HepG2 (cell line): ENCODE measurements around the gene TOB1. TPM values are rescaled to one million over a fixed set of nuclear protein-coding genes. Genes with fewer than 3 reads are reported as not detected.

Source experiments
- ATAC-seq: fragments of 200-7000 bp; cut with Tn5 transposase; 3 replicates; pipeline ENCODE4 v1.9.1; 2020; ENCODE audit warnings: mild to moderate bottlenecking, moderate library complexity
- BruUV-seq: library from RNA; stranded (reverse); fragments of 400-500 nt; replicated peaks from 2 replicates; lab custom pipeline; 2021; lab: Mats Ljungman, UMichigan
- CTCF ChIA-PET: fragments of 300-600 bp; formaldehyde crosslinking; extraction: SDS; loops from one replicate; lab custom pipeline; 2021; ENCODE audit warnings: low total read pairs, inconsistent platforms, low intra/inter-chr PET ratio; lab: Yijun Ruan, JAX
- POLR2A ChIA-PET: fragments of 350-600 bp; sonication (Branson Sonifier 250); formaldehyde crosslinking; loops from one replicate; lab custom pipeline; 2020; ENCODE audit warnings: antibody characterized with exemption, inconsistent platforms; lab: Yijun Ruan, JAX
- DNase-seq: peaks from one replicate; pipeline ENCODE4 v3.0.0-alpha.2; 2015; ENCODE audit warnings: low spot score
- FAIRE-seq: peaks from 3 replicates; lab custom pipeline; 2011; peaks lifted over from hg19 to GRCh38; lab: Jason Lieb, UNC
- H2AFZ ChIP-seq: one replicate; pipeline ENCODE4 v1.6.1; 2011; ENCODE audit warnings: low read length, inconsistent platforms
- H3K27ac ChIP-seq: fragments of 300-600 bp; 3 replicates; pipeline ENCODE4 v1.8.0; 2011; ENCODE audit warnings: mixed run types, mild to moderate bottlenecking, mixed read lengths, low read length, inconsistent platforms; ENCODE audit not compliant: insufficient read depth; ENCODE audit errors: extremely low read length
- H3K27me3 ChIP-seq, 2 experiments: fragments of 200-600 bp in 1 of 2; 2 replicates in 1 of 2; 3 replicates in 1 of 2; pipeline versions ENCODE4 v1.6.0 to v1.8.0; 2011; ENCODE audit warnings: low read length in 2 of 2, mild to moderate bottlenecking in 2 of 2, moderate library complexity in 2 of 2, inconsistent platforms in 1 of 2; ENCODE audit not compliant: insufficient read depth in 2 of 2, control insufficient read depth in 1 of 2
- H3K36me3 ChIP-seq, 2 experiments: fragments of 200-600 bp in 1 of 2; replicated peaks in 1 of 2; 2 replicates in 1 of 2; 3 replicates in 1 of 2; pipeline versions ENCODE4 v1.5.1 to v1.8.0; 2011; ENCODE audit warnings: low read length in 2 of 2, inconsistent platforms in 1 of 2; ENCODE audit not compliant: insufficient read depth in 2 of 2, control insufficient read depth in 1 of 2
- H3K4me1 ChIP-seq: 2 replicates; pipeline ENCODE4 v1.5.1; 2012; ENCODE audit warnings: low read length, inconsistent platforms; ENCODE audit not compliant: insufficient read depth
- H3K4me2 ChIP-seq: 2 replicates; pipeline ENCODE4 v1.6.0; 2011; ENCODE audit warnings: low read depth, low read length, inconsistent platforms
- H3K4me3 ChIP-seq, 3 experiments: fragments of 200-600 bp in 1 of 3; sonication (generic), shearing (Covaris generic) in 1 of 3; replicated peaks in 1 of 3; 2 replicates each; pipeline ENCODE4 v1.5.1; 2011 to 2016; ENCODE audit warnings: low read length in 3 of 3, inconsistent platforms in 2 of 3, low read depth in 2 of 3, mild to moderate bottlenecking in 2 of 3, control low read depth in 1 of 3, mixed read lengths in 1 of 3; ENCODE audit not compliant: insufficient read depth in 1 of 3
- H3K79me2 ChIP-seq: one replicate; pipeline ENCODE4 v1.6.1; 2011; ENCODE audit warnings: low read length, inconsistent platforms; ENCODE audit not compliant: insufficient read depth
- H3K9ac ChIP-seq: 2 replicates; pipeline ENCODE4 v1.6.0; 2011; ENCODE audit warnings: mild to moderate bottlenecking, low read depth, low read length, inconsistent platforms; ENCODE audit not compliant: insufficient read depth
- H3K9me3 ChIP-seq: 2 replicates; pipeline ENCODE4 v1.5.1; 2012; ENCODE audit warnings: mild to moderate bottlenecking, low read length
- H4K20me1 ChIP-seq: 2 replicates; pipeline ENCODE4 v1.6.0; 2011; ENCODE audit warnings: inconsistent platforms, mild to moderate bottlenecking, low read length, moderate library complexity; ENCODE audit not compliant: insufficient read depth
- ARHGAP35 ChIP-seq: sonication (generic); formaldehyde crosslinking; IDR thresholded peaks from 2 replicates; pipeline ENCODE4 v1.9.0; 2022; ENCODE audit warnings: mild to moderate bottlenecking, inconsistent platforms, moderate library complexity, missing genetic modification reagents, borderline replicate concordance
- FLYWCH1 ChIP-seq: sonication (generic); formaldehyde crosslinking; IDR thresholded peaks from 2 replicates; pipeline ENCODE4 v1.8.1; 2023; ENCODE audit warnings: mild to moderate bottlenecking, missing genetic modification reagents
- MEF2D ChIP-seq: sonication (generic); formaldehyde crosslinking; IDR thresholded peaks from 2 replicates; pipeline ENCODE4 v1.5.1; 2020; ENCODE audit warnings: mild to moderate bottlenecking, missing genetic modification reagents
- NCOA2 ChIP-seq: sonication (generic); formaldehyde crosslinking; IDR thresholded peaks from 2 replicates; pipeline ENCODE4 v1.8.0; 2022; ENCODE audit warnings: inconsistent platforms
- POLR2AphosphoS5 ChIP-seq: IDR thresholded peaks from 2 replicates; pipeline ENCODE4 v1.6.1; 2012; ENCODE audit warnings: low read depth, low read length
- RARG ChIP-seq: sonication (generic); formaldehyde crosslinking; IDR thresholded peaks from 2 replicates; pipeline ENCODE4 v1.4.0; 2020; ENCODE audit warnings: low read depth, mild to moderate bottlenecking, missing genetic modification reagents
- SP1 ChIP-seq, 2 experiments: fragments of 450-650 bp in 1 of 2; sonication (generic) in 1 of 2; formaldehyde crosslinking in 1 of 2; IDR thresholded peaks; 2 replicates each; pipeline versions ENCODE4 v1.4.0 to v1.6.1; 2016 to 2020; ENCODE audit warnings: missing genetic modification reagents in 1 of 2
- ZBTB21 ChIP-seq: sonication (generic); formaldehyde crosslinking; IDR thresholded peaks from 2 replicates; pipeline ENCODE4 v1.4.0; 2020; ENCODE audit warnings: missing genetic modification reagents
- ZNF143 ChIP-seq: sonication (generic); formaldehyde crosslinking; IDR thresholded peaks from 2 replicates; pipeline ENCODE4 v1.4.0; 2020; ENCODE audit warnings: missing genetic modification reagents
- ZNF3 ChIP-seq: IDR thresholded peaks from 2 replicates; pipeline ENCODE4 v1.7.0; 2017; ENCODE audit warnings: inconsistent platforms
- ZNF552 ChIP-seq: sonication (generic); formaldehyde crosslinking; IDR thresholded peaks from 2 replicates; pipeline ENCODE4 v1.9.0; 2022; ENCODE audit warnings: missing genetic modification reagents, mild to moderate bottlenecking, borderline replicate concordance
- ZNF691 ChIP-seq: sonication (generic); formaldehyde crosslinking; IDR thresholded peaks from 2 replicates; pipeline ENCODE4 v1.4.0; 2020; ENCODE audit warnings: missing genetic modification reagents, low read depth, mild to moderate bottlenecking, borderline replicate concordance
- ZNF775 ChIP-seq: sonication (generic); formaldehyde crosslinking; IDR thresholded peaks from 2 replicates; pipeline ENCODE4 v1.4.0; 2020; ENCODE audit warnings: missing genetic modification reagents, mild to moderate bottlenecking, moderate library complexity, borderline replicate concordance
- WGBS: methylation state at CpG from one replicate; pipeline ENCODE4 v1.1.6; 2017; ENCODE audit warnings: low lambda C conversion rate; 5-methylcytosine and 5-hydroxymethylcytosine counted together
- in situ Hi-C: cut with HindIII; loops from 2 replicates; pipeline ENCODE4 v1.10.0; 2017; ENCODE audit warnings: low pct_unique_long_range_greater_than_20kb; ENCODE audit not compliant: extremely low pct_ligation_motif_present
- intact Hi-C: fragments of 100-400 bp; cut with micrococcal nuclease; formaldehyde crosslinking; loops from one replicate; pipeline ENCODE4 v1.10.0; 2022; ENCODE audit not compliant: unreplicated experiment
- polyA plus RNA-seq, 8 experiments: library from polyadenylated mRNA; depleted of rRNA in 3 of 8; stranded (reverse) in 7 of 8; unstranded in 1 of 8; fragments of >200 nt; fragmentation: Illumina TruSeq in 4 of 8; extraction: Trizol in 4 of 8; gene quantifications; 2 replicates each; pipeline versions ENCODE4 v1.2.1 to v1.2.3, GENCODE V29; 2011 to 2016; ENCODE audit warnings: low read depth in 4 of 8, missing spikeins in 1 of 8, mixed read lengths in 1 of 8; ENCODE audit not compliant: insufficient read depth in 1 of 8
- total RNA-seq, 5 experiments: library from RNA; depleted of rRNA; stranded (reverse); fragments of >200 nt; fragmentation: Illumina TruSeq; extraction: Trizol; gene quantifications; 2 replicates each; pipeline ENCODE4 v1.2.3, GENCODE V29; 2016; ENCODE audit warnings: low read depth in 1 of 5
- TF ChIP-seq, protein P1 (sequence below): sonication (generic); formaldehyde crosslinking; IDR thresholded peaks from 2 replicates; pipeline ENCODE4 v1.5.1; 2020; ENCODE audit warnings: mild to moderate bottlenecking, moderate library complexity, missing genetic modification reagents
- TF ChIP-seq, protein P2 (sequence below): sonication (generic); formaldehyde crosslinking; IDR thresholded peaks from 2 replicates; pipeline ENCODE4 v1.4.0; 2020; ENCODE audit warnings: mild to moderate bottlenecking, missing genetic modification reagents

TOB1 gene
- total and polyA plus RNA-seq, 2 of the 13 experiments (the other 11 are each of a cell fraction or from before 2014, with no cell fraction given), result 21.9 to 57.7 TPM

- TF ChIP-seq, protein P1, sequence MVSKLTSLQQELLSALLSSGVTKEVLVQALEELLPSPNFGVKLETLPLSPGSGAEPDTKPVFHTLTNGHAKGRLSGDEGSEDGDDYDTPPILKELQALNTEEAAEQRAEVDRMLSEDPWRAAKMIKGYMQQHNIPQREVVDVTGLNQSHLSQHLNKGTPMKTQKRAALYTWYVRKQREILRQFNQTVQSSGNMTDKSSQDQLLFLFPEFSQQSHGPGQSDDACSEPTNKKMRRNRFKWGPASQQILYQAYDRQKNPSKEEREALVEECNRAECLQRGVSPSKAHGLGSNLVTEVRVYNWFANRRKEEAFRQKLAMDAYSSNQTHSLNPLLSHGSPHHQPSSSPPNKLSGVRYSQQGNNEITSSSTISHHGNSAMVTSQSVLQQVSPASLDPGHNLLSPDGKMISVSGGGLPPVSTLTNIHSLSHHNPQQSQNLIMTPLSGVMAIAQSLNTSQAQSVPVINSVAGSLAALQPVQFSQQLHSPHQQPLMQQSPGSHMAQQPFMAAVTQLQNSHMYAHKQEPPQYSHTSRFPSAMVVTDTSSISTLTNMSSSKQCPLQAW (CRISPR knock-in tag), result no peak
Observed at GRCh38 chr17:50856431-50856830, 9.7 kb downstream of the TOB1 start (continued).

- ATAC-seq, result peak; percentile 28; the same call in 2 of the 3 replicates
- Histone ChIP-seq H3K27ac (peak overlapping the region; percentile 35), H3K4me2 (peak overlapping the region; percentile 66), H3K27me3 (no peaks in the 10 kb centered on the region), H4K20me1 (no peaks in the 10 kb centered on the region), H2AFZ (no peak overlapping the region), H3K79me2 (no peaks in the 10 kb centered on the region), H3K4me3 (peak overlapping the region in 2 of 3 experiments; percentile 1 to 29; a peak in 2 of 6 replicates), H3K36me3 (no peaks in the 10 kb centered on the region), H3K9ac (peak overlapping the region; percentile 20), H3K9me3 (no peaks in the 10 kb centered on the region), H3K4me1 (peaks cover 77% of the 10 kb centered on the region)
- ChIA-PET POLR2A (interaction anchor here (0.5 to 10.6 kb wide), 19 partner anchors 8 to 313 kb away, joined by 3 to 333 read pairs (median 6); partner anchors contain the start of genes LUC7L3 and TOB1), CTCF (no interaction called here)
- no TSS peak for BruUV-seq
- in situ Hi-C loops, result no loop called here
- 12% methylated on average over 6 of the region's 6 CpGs for WGBS
- DNase-seq, result peak; percentile 69
- intact Hi-C loops, result no loop called here
- no peak for FAIRE-seq
- TF ChIP-seq ARHGAP35 (CRISPR knock-in tag), result no peak
- TF ChIP-seq, protein P2, sequence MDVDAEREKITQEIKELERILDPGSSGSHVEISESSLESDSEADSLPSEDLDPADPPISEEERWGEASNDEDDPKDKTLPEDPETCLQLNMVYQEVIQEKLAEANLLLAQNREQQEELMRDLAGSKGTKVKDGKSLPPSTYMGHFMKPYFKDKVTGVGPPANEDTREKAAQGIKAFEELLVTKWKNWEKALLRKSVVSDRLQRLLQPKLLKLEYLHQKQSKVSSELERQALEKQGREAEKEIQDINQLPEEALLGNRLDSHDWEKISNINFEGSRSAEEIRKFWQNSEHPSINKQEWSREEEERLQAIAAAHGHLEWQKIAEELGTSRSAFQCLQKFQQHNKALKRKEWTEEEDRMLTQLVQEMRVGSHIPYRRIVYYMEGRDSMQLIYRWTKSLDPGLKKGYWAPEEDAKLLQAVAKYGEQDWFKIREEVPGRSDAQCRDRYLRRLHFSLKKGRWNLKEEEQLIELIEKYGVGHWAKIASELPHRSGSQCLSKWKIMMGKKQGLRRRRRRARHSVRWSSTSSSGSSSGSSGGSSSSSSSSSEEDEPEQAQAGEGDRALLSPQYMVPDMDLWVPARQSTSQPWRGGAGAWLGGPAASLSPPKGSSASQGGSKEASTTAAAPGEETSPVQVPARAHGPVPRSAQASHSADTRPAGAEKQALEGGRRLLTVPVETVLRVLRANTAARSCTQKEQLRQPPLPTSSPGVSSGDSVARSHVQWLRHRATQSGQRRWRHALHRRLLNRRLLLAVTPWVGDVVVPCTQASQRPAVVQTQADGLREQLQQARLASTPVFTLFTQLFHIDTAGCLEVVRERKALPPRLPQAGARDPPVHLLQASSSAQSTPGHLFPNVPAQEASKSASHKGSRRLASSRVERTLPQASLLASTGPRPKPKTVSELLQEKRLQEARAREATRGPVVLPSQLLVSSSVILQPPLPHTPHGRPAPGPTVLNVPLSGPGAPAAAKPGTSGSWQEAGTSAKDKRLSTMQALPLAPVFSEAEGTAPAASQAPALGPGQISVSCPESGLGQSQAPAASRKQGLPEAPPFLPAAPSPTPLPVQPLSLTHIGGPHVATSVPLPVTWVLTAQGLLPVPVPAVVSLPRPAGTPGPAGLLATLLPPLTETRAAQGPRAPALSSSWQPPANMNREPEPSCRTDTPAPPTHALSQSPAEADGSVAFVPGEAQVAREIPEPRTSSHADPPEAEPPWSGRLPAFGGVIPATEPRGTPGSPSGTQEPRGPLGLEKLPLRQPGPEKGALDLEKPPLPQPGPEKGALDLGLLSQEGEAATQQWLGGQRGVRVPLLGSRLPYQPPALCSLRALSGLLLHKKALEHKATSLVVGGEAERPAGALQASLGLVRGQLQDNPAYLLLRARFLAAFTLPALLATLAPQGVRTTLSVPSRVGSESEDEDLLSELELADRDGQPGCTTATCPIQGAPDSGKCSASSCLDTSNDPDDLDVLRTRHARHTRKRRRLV (CRISPR knock-in tag), result no peak
- peak; percentile 54; the same call in 1 of the 2 replicates for TF ChIP-seq NCOA2 (CRISPR knock-in tag)
- TF ChIP-seq ZNF691, result no peak
- TF ChIP-seq ZNF143 (CRISPR knock-in tag), result no peak
- TF ChIP-seq POLR2AphosphoS5, result no peak; the same call in 1 of the 2 replicates
- TF ChIP-seq FLYWCH1 (CRISPR knock-in tag), result no peak
- TF ChIP-seq MEF2D (CRISPR knock-in tag), result 0 out of 2 replicates have a peak, but pooled peaks have one; percentile 37
- no peak for TF ChIP-seq RARG (CRISPR knock-in tag)
- TF ChIP-seq ZNF552 (CRISPR knock-in tag), result no peak
- TF ChIP-seq ZNF775, result no peak
- no peak for TF ChIP-seq SP1 (IDR thresholded peaks at IDR 0.05)
- TF ChIP-seq SP1 (CRISPR knock-in tag; IDR thresholded peaks at IDR 0.05), result no peak
- 0 out of 2 replicates have a peak, but pooled peaks have one; percentile 21 for TF ChIP-seq ZNF3 (CRISPR knock-in tag)
- no peak for TF ChIP-seq ZBTB21
Observed at GRCh38 chr17:50855708-50856330, 10.3 kb downstream of the TOB1 start.
